ENCODE data around the gene COMMD10.
"Not testable (repeated sequence)": the region's sequence is repeated elsewhere in the genome, so short reads cannot be mapped to it uniquely, and the experiment has no call there.

COMMD10 gene

GRCh38 chr5:116090302-116090701, 5.5 kb downstream of the COMMD10 start:
- no peak overlapping the region for H3K27ac ChIP-seq
- TF ChIP-seq Cebpa-rat (IDR thresholded peaks at IDR 0.05): no peak
- H3K4me1 ChIP-seq: peaks cover 11% of the 10 kb centered on the region
- H3K4me2 ChIP-seq: no peak overlapping the region
- no peaks in the 10 kb centered on the region for H4K20me1 ChIP-seq
- no peak overlapping the region for H3K4me3 ChIP-seq
- H3K9me3 ChIP-seq: no peaks in the 10 kb centered on the region
- peaks cover 60% of the 10 kb centered on the region for H3K36me3 ChIP-seq
- H3K9ac ChIP-seq: no peak overlapping the region
- no peaks in the 10 kb centered on the region for H3K27me3 ChIP-seq

- peaks cover 61% of the 10 kb centered on the region for H3K36me3 ChIP-seq
- no peak overlapping the region for H3K4me2 ChIP-seq
- no peak overlapping the region for H3K4me3 ChIP-seq
- H3K9me3 ChIP-seq: no peaks in the 10 kb centered on the region
- H4K20me1 ChIP-seq: no peaks in the 10 kb centered on the region
- H3K27ac ChIP-seq: no peak overlapping the region
- H3K27me3 ChIP-seq: no peaks in the 10 kb centered on the region
- peaks cover under 1% of the 10 kb centered on the region; the same call in 1 of the 2 replicates for H3K4me1 ChIP-seq
- no peak overlapping the region for H3K9ac ChIP-seq
- TF ChIP-seq Cebpa-rat (IDR thresholded peaks at IDR 0.05): no peak
Measured at GRCh38 chr5:116091416-116091815, 6.6 kb downstream of the COMMD10 start.

GRCh38 chr5:116097301-116097700, 12.5 kb downstream of the COMMD10 start:
- no peak overlapping the region for H3K9ac ChIP-seq
- no peaks in the 10 kb centered on the region for H3K27me3 ChIP-seq
- TF ChIP-seq Cebpa-rat (IDR thresholded peaks at IDR 0.05): no peak
- no peaks in the 10 kb centered on the region; the same call in 1 of the 2 replicates for H4K20me1 ChIP-seq
- no peak overlapping the region for H3K4me3 ChIP-seq
- H3K9me3 ChIP-seq: no peaks in the 10 kb centered on the region
- no peak overlapping the region for H3K27ac ChIP-seq
- H3K36me3 ChIP-seq: peaks cover 62% of the 10 kb centered on the region
- no peaks in the 10 kb centered on the region for H3K4me1 ChIP-seq
- H3K4me2 ChIP-seq: no peak overlapping the region

GRCh38 chr5:116098998-116099397, 14.2 kb downstream of the COMMD10 start:
- Histone ChIP-seq H3K27ac (no peak overlapping the region), H3K9ac (no peak overlapping the region), H3K4me2 (no peak overlapping the region), H3K4me1 (no peaks in the 10 kb centered on the region), H3K27me3 (no peaks in the 10 kb centered on the region), H3K9me3 (no peaks in the 10 kb centered on the region), H3K36me3 (peaks cover 46% of the 10 kb centered on the region), H3K4me3 (no peak overlapping the region), H4K20me1 (no peaks in the 10 kb centered on the region; the same call in 1 of the 2 replicates)
- no peak for TF ChIP-seq Cebpa-rat (IDR thresholded peaks at IDR 0.05)

GRCh38 chr5:116104941-116105340, 20.1 kb downstream of the COMMD10 start:
- H3K27ac ChIP-seq, H3K27me3 ChIP-seq: not testable (repeated sequence)

GRCh38 chr5:116115163-116115562, 30.3 kb downstream of the COMMD10 start:
- Histone ChIP-seq H3K4me3 (no peak overlapping the region), H3K27ac (no peak overlapping the region), H4K20me1 (no peaks in the 10 kb centered on the region), H3K4me2 (no peak overlapping the region), H3K9me3 (peaks cover 38% of the 10 kb centered on the region), H3K9ac (no peak overlapping the region), H3K4me1 (0 out of 2 replicates have a peak, but pooled peaks cover 5% of the 10 kb centered on the region), H3K27me3 (no peaks in the 10 kb centered on the region), H3K36me3 (peaks cover 24% of the 10 kb centered on the region)
- TF ChIP-seq Cebpa-rat (IDR thresholded peaks at IDR 0.05): no peak

More at GRCh38 chr5:116104941-116105340, 20.1 kb downstream of the COMMD10 start:
- H3K36me3 ChIP-seq: peaks cover 48% of the 10 kb centered on the region
- H3K4me3 ChIP-seq, H3K4me2 ChIP-seq, H4K20me1 ChIP-seq, H3K4me1 ChIP-seq, H3K9ac ChIP-seq: not testable (repeated sequence)
- H3K9me3 ChIP-seq: peaks cover 15% of the 10 kb centered on the region

GRCh38 chr5:116130471-116130870, 45.6 kb downstream of the COMMD10 start:
- no peaks in the 10 kb centered on the region for H3K27me3 ChIP-seq
- no peak for TF ChIP-seq Cebpa-rat (IDR thresholded peaks at IDR 0.05)
- H3K36me3 ChIP-seq: 0 out of 2 replicates have a peak, but pooled peaks cover 5% of the 10 kb centered on the region
- no peaks in the 10 kb centered on the region for H4K20me1 ChIP-seq
- H3K4me3 ChIP-seq: no peak overlapping the region
- no peak overlapping the region for H3K9ac ChIP-seq
- no peak overlapping the region for H3K4me2 ChIP-seq
- H3K4me1 ChIP-seq: no peaks in the 10 kb centered on the region
- H3K9me3 ChIP-seq: peaks cover 5% of the 10 kb centered on the region; the same call in 1 of the 2 replicates
- H3K27ac ChIP-seq: no peak overlapping the region

GRCh38 chr5:116130976-116131375, 46.2 kb downstream of the COMMD10 start:
- H3K27me3 ChIP-seq: no peaks in the 10 kb centered on the region
- no peaks in the 10 kb centered on the region; the same call in 1 of the 2 replicates for H3K9me3 ChIP-seq
- no peak overlapping the region for H3K4me3 ChIP-seq
- no peak overlapping the region for H3K4me2 ChIP-seq
- H3K36me3 ChIP-seq: no peaks in the 10 kb centered on the region
- no peak overlapping the region for H3K9ac ChIP-seq
- H4K20me1 ChIP-seq: no peaks in the 10 kb centered on the region
- TF ChIP-seq Cebpa-rat (IDR thresholded peaks at IDR 0.05): no peak
- no peak overlapping the region for H3K27ac ChIP-seq
- no peaks in the 10 kb centered on the region for H3K4me1 ChIP-seq

GRCh38 chr5:116133281-116133680, 48.5 kb downstream of the COMMD10 start:
- H3K9ac ChIP-seq: no peak overlapping the region
- H3K4me2 ChIP-seq: no peak overlapping the region
- no peaks in the 10 kb centered on the region for H3K4me1 ChIP-seq
- H3K4me3 ChIP-seq: no peak overlapping the region
- H3K36me3 ChIP-seq: no peaks in the 10 kb centered on the region
- no peaks in the 10 kb centered on the region for H3K9me3 ChIP-seq
- no peaks in the 10 kb centered on the region for H3K27me3 ChIP-seq
- H4K20me1 ChIP-seq: no peaks in the 10 kb centered on the region
- no peak overlapping the region for H3K27ac ChIP-seq
- TF ChIP-seq Cebpa-rat (IDR thresholded peaks at IDR 0.05): no peak; the same call in 1 of the 2 replicates

- Histone ChIP-seq H3K36me3 (no peaks in the 10 kb centered on the region), H3K9ac (no peak overlapping the region), H3K4me3 (no peak overlapping the region), H3K4me2 (no peak overlapping the region), H3K4me1 (no peaks in the 10 kb centered on the region), H3K27me3 (no peaks in the 10 kb centered on the region), H4K20me1 (no peaks in the 10 kb centered on the region), H3K27ac (no peak overlapping the region), H3K9me3 (no peaks in the 10 kb centered on the region)
- TF ChIP-seq Cebpa-rat (IDR thresholded peaks at IDR 0.05): no peak
Measured at GRCh38 chr5:116135344-116135743, 50.5 kb downstream of the COMMD10 start.

Measured in BLaER1 (cell line).